GM21367 (cell line): Measurements from ENCODE around the gene STIM2.
A peak's percentile ranks its signal among the peaks of the same experiment; 100 is the strongest.

ENCODE experiments used
- ATAC-seq: cut with Tn5 transposase; IDR thresholded peaks from one replicate; pipeline ENCODE4 v1.9.1; 2021; ENCODE audit not compliant: unreplicated experiment

The STIM2 gene

GRCh38 chr4:26996745-26997144, 136.1 kb downstream of the STIM2 start:
- no peak for ATAC-seq

DNA sequence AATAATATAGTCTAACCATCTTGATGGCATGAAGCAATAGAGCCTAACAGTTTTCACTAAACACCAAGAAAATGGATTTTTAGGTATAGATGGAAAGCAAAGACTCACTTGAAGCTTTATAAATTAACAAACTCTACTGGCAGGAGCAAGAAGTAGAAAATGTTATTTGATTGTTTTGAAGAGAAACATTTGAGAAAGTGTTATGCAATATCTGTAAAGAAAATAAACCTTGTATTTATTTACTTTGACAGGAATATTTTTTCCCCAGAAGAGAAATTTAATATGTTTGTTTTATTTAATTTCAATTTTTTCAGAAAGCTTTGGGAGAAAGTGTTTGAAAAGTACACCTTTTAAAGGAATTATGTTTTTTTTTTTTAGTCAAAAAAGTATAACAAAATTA, 139.0 kb downstream of the STIM2 start:
- ATAC-seq, result no peak

GRCh38 chr4:27000122-27000521, 139.5 kb downstream of the STIM2 start:
- ATAC-seq, result no peak

DNA sequence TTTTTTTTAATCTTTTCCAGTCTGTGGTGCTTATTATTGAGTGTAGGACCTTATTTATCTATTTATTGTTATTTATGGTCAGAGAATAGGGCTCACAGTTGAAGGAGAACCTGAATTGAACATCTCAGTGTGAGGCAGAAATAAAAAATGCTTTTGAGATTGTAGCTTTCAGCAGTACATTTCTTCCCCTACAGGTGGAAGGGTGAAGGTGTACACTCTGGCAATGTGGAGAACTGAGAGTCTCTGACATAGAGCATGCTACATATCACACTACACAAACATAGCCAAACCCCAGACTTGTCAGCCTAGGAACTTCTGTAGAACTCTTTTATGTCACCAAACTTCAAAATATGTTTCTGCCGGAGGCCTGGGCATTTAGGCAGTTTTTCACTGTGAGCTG, 140.2 kb downstream of the STIM2 start:
- ATAC-seq, result peak; percentile 89

- no peak for ATAC-seq
Measured at GRCh38 chr4:27001398-27002164, 140.9 kb downstream of the STIM2 start.

DNA sequence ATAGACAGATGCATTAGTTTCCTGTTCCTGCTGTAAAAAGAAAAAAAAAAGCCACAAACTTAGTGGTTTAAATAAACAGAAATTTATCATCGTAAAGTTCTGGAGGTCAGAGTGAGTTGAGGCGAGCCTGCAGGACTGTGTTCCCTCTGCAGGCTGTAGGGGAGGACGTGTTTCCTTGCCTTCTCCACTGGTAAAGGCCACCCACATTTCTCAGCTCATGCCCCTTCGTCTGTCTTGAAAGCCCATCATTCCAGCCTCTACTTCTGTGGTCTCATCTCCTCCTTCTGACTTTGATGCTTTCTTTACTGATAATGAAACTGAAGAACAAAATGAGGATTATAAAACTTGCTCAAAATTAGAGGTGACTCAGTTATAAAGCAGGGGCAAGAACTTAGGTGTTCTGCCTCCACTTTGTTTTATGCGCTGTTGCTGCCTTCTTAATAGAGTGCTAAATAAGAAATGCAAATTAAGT, 143.0 kb downstream of the STIM2 start:
- ATAC-seq, result no peak

DNA sequence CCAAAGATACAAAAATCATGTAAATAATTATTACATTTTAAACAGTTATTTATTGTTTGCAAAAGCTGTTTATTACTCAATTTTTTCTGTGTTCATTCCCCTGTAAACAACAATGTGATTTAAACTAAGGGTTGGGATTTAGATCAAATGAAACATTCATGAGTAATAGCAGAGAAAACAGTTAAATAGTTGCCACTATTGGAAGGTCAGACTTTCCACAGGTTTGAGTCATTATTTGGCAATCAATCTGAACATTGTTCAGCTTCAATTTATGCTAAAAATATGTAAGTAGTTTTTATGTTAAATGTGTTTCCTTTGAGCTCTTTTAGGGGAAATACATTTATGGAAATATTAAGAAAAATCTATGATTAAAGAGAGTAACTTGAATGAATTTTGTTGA, 144.9 kb downstream of the STIM2 start:
- ATAC-seq, result no peak

DNA sequence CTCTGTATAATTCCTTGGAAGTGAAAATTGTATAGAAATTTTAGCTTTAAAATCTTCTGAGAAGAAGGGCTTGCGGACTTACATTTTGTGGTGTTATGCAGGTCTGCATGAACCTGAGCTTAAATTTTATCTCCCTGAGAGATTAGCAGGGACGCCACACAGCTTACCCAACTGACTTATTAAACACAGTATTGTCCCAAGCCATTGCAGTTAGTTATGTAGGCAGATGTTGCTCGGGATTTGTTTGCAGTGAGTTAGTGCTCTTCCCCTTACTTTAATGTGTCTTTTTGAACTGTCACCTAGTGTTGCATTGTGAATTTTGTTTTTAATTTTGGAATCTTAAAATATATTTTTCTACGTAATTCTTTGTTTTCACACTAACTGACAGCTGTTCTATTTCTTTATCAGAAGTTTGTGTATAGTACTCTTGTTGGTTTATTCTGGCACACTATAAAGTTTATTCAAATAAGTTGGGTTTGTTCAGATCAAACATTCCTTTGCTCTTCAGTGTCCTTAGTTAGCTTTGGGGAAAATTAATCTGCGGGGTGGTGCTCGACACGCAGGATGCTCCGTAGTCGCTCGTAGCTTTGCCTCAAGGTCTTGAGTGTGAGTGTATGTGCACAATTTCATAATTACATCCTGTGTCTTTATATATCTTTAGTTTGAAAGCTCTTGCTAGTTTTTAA, 145.4 kb downstream of the STIM2 start:
- no peak for ATAC-seq

GRCh38 chr4:27006646-27007045, 146.0 kb downstream of the STIM2 start:
- ATAC-seq, result no peak

DNA sequence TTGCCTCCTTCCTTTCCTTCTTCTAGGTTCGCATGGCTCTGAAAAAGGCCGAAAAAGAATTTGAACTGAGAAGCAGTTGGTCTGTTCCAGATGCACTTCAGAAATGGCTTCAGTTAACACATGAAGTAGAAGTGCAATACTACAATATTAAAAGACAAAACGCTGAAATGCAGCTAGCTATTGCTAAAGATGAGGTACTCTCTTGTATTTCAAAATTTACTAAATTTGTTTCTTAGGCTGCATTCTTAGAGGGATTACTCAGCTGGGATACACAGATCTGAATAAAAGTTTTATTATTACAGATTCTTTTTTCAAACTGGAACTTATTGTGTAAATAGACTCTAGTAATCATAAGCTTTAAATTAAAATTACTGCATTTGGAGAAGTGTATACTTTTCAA, 146.9 kb downstream of the STIM2 start:
- ATAC-seq, result no peak

GRCh38 chr4:27008679-27009078, 148.0 kb downstream of the STIM2 start:
- no peak for ATAC-seq

DNA sequence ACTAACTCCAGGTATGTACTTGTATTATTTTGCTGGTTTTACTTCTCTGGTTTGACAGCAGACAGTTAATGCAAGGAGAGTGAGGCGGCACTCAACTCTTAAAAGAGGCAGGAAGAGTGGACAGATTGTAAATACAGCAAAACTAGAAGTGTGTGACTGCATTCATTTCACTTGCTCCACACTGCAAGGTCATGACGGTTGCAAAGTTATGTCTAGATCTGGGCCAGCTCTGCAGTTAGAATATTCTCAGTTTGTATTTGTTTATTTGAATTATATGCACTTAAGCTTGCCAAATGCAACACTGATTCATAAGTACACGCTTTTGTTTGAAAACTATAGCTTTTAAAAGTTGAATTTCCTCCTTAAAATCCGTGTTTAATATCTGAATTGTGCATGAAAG, 148.9 kb downstream of the STIM2 start:
- no peak for ATAC-seq

- ATAC-seq, result peak; percentile 76
Measured at GRCh38 chr4:27010334-27010940, 149.8 kb downstream of the STIM2 start.

DNA sequence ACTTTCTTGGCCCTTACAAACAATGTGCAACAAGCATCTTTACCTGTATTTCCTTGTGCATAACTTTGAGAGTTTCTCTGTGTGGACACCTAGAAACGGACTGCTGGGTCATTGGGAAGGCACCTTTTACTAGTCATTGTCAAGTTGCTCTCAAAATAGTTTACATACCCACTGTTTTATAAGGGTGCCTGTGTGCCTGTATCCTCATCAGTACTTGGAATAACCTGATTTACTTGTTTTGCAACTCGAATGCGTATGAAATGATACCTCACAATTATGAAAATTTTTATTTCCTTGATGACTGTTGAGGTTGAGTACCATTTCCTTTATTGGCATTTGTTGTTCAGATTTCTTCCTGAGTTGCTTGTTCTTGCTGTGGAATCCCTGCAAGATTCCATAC, 150.8 kb downstream of the STIM2 start:
- no peak for ATAC-seq

GRCh38 chr4:27013012-27013411, 152.4 kb downstream of the STIM2 start:
- ATAC-seq, result no peak

- no peak for ATAC-seq
Measured at GRCh38 chr4:27016551-27016950, 155.9 kb downstream of the STIM2 start.

DNA sequence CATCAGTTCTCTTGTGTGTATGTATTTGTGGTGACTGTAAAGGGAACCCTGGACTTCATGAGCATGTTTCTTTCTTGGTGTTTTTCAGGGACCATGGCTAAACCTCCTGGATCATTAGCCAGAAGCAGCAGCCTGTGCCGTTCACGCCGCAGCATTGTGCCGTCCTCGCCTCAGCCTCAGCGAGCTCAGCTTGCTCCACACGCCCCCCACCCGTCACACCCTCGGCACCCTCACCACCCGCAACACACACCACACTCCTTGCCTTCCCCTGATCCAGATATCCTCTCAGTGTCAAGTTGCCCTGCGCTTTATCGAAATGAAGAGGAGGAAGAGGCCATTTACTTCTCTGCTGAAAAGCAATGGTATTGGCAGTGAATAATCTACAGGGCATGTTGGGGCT, 157.0 kb downstream of the STIM2 start:
- ATAC-seq, result no peak

GRCh38 chr4:27018076-27018475, 157.4 kb downstream of the STIM2 start:
- ATAC-seq, result no peak

- no peak for ATAC-seq
Measured at GRCh38 chr4:27018910-27019309, 158.3 kb downstream of the STIM2 start.

GRCh38 chr4:27019766-27020165, 159.1 kb downstream of the STIM2 start:
- ATAC-seq, result no peak

GRCh38 chr4:27020203-27020602, 159.6 kb downstream of the STIM2 start:
- ATAC-seq, result no peak

DNA sequence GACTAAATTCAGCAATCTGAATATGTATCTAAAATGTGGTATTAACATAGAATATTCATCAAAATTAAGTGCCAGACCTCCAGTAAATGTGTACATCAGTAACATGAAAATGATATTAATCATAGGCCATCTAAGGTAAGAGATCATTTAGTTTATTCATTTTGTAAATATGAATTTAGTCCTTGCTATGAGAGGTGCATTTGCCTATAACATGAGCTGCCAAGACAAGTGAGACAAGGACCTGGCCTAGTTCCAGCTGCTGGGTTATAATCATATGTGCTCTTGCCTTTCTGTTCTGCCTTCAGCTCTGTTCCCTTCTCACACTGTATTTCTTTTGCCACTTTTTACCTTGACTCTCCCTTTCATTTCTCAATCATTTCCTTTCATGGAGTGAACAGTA, 160.0 kb downstream of the STIM2 start:
- ATAC-seq, result no peak
